B cell (primary cell): ENCODE measurements around the gene S100A12.

Source experiments
- EZH2 ChIP-seq: IDR thresholded peaks from 2 replicates; pipeline ENCODE4 v1.6.1; 2012; ENCODE audit warnings: borderline replicate concordance, low read depth, mild to moderate bottlenecking, moderate library complexity, low read length; ENCODE audit not compliant: insufficient read depth, poor library complexity, severe bottlenecking
- TF ChIP-seq, protein P1 (sequence below): fragments of 200-600 bp; IDR thresholded peaks from one replicate; pipeline ENCODE4 v1.8.0; 2022; ENCODE audit warnings: antibody characterized with exemption, mild to moderate bottlenecking

DNA sequence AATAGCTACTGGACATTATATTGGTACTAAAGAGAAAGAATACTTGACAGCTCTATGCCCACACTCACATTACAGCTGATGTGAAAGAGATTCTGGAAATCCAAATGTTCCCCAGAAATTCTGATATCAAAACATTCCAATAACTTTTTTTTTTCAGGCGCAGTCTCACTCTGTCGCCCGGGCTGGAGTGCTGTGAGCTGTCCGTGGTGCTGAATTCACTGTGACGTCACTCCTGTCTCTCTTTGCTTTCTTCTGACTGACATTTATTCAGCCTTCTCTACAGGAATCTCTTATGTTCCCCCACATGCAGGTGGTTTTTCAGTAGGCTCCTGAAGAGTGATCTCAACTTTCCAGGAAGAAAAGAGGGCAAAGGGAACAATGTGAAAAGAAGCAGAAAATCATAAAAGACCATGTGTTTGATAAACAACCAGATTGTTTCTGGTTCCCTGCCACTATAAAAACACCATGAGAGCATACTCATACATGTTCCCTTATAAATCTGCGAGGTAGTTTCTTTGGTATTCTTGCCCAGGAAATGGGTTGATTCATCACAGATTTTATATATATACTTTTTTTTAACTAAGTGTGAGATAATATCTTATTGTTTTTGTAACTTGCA is 47.1 kb upstream of the S100A12 start:
- TF ChIP-seq, protein P1, sequence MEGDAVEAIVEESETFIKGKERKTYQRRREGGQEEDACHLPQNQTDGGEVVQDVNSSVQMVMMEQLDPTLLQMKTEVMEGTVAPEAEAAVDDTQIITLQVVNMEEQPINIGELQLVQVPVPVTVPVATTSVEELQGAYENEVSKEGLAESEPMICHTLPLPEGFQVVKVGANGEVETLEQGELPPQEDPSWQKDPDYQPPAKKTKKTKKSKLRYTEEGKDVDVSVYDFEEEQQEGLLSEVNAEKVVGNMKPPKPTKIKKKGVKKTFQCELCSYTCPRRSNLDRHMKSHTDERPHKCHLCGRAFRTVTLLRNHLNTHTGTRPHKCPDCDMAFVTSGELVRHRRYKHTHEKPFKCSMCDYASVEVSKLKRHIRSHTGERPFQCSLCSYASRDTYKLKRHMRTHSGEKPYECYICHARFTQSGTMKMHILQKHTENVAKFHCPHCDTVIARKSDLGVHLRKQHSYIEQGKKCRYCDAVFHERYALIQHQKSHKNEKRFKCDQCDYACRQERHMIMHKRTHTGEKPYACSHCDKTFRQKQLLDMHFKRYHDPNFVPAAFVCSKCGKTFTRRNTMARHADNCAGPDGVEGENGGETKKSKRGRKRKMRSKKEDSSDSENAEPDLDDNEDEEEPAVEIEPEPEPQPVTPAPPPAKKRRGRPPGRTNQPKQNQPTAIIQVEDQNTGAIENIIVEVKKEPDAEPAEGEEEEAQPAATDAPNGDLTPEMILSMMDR = no peak
- no peak for TF ChIP-seq EZH2
